Erythroblast (primary cell): ENCODE results near the gene MYO18B.

ENCODE experiments used
- GATA1 ChIP-seq: IDR thresholded peaks from 2 replicates; pipeline ENCODE4 v1.6.1; 2011; ENCODE audit warnings: low read depth, mild to moderate bottlenecking, control low read depth, low read length, moderate library complexity
- POLR2A ChIP-seq: IDR thresholded peaks from 2 replicates; pipeline ENCODE4 v1.6.1; 2011; ENCODE audit warnings: mild to moderate bottlenecking, low read length

- TF ChIP-seq POLR2A (no peak), GATA1 (no peak)
Observed at GRCh38 chr22:25902402-25902801, 160.4 kb downstream of the MYO18B start.
